GM20000 (cell line): ENCODE results near the gene PGAM2.
A peak's percentile ranks its signal among the peaks of the same experiment; 100 is the strongest.

Experiments used
- DNase-seq: peaks from one replicate; pipeline ENCODE4 v3.0.0; 2012; ENCODE audit warnings: low spot score
- TF ChIP-seq, protein P1 (sequence below): IDR thresholded peaks from 2 replicates; pipeline ENCODE4 v1.5.1; 2012; ENCODE audit warnings: mild to moderate bottlenecking, control low read depth; ENCODE audit errors: extremely low read depth, missing control alignments

Gene PGAM2

DNA sequence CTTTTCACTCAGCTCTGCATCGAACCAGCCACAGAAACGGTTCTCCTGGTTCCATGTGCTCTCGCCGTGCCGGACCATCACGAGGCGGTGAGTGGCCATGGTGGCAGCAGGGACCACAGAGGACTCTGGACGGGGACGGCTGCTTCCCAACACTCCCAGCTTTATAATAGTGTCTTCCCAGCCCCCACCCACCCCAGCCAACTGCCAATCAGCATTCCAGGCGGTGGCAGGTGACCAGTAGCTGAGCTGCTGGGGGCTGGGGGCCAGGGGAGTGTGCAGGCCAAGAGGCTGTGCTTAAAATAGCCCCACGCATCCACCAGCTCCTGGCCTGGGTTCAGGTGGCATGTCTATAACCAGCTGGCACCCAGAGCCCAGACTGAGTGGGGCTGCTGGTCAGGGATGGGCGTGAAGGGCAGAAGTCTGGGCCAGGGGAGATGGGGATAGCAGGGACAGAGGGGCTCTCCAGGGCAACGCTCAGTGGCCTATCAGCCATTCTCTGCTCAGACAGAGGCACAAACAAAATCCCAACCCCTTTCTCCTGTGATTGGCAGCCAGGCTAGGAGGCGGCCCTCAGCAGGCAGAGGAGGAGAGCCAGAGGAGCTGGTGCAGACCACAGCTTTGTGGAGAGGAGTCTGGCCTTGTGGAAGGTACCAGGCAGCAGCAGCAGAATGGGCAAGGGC is at the start of gene PGAM2:
PGAM2 (minus strand) TSS at position 137 of the 680 bp plus-strand sequence; CDS start at position 99, 38 bp downstream.
- TF ChIP-seq, protein P1, sequence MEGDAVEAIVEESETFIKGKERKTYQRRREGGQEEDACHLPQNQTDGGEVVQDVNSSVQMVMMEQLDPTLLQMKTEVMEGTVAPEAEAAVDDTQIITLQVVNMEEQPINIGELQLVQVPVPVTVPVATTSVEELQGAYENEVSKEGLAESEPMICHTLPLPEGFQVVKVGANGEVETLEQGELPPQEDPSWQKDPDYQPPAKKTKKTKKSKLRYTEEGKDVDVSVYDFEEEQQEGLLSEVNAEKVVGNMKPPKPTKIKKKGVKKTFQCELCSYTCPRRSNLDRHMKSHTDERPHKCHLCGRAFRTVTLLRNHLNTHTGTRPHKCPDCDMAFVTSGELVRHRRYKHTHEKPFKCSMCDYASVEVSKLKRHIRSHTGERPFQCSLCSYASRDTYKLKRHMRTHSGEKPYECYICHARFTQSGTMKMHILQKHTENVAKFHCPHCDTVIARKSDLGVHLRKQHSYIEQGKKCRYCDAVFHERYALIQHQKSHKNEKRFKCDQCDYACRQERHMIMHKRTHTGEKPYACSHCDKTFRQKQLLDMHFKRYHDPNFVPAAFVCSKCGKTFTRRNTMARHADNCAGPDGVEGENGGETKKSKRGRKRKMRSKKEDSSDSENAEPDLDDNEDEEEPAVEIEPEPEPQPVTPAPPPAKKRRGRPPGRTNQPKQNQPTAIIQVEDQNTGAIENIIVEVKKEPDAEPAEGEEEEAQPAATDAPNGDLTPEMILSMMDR, result no peak
- no peak for DNase-seq

- DNase-seq, result no peak
- TF ChIP-seq, protein P1, result no peak
Measured at GRCh38 chr7:44114586-44115310, 49.4 kb upstream of the PGAM2 start.

DNA sequence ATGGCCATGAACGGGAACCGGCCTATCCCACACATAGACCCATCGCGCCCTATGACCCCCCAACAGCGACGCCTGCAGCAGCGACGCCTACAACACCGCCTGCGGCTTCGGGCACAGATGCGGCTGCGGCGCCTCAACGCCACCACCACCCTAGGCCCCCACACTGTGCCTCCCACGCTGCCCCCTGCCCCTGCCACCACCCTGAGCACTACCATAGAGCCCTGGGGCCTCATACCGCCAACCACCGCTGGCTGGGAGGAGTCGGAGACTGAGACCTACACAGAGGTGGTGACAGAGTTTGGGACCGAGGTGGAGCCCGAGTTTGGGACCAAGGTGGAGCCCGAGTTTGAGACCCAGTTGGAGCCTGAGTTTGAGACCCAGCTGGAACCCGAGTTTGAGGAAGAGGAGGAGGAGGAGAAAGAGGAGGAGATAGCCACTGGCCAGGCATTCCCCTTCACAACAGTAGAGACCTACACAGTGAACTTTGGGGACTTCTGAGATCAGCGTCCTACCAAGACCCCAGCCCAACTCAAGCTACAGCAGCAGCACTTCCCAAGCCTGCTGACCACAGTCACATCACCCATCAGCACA is 48.5 kb upstream of the PGAM2 start:
- DNase-seq, result no peak
- TF ChIP-seq, protein P1, result no peak

GRCh38 chr7:44112997-44113763 is 47.8 kb upstream of the PGAM2 start:
- DNase-seq, result peak; percentile 28
- TF ChIP-seq, protein P1, result no peak

GRCh38 chr7:44112231-44112996 is 47.0 kb upstream of the PGAM2 start:
- TF ChIP-seq, protein P1, result no peak
- DNase-seq, result no peak

- TF ChIP-seq, protein P1, result no peak
- DNase-seq, result no peak
Measured at GRCh38 chr7:44111761-44112160, 46.4 kb upstream of the PGAM2 start.
